Measurements from ENCODE around the gene SYNE1.
"Not testable (repeated sequence)": the region's sequence is repeated elsewhere in the genome, so short reads cannot be mapped to it uniquely, and the experiment has no call there.

SYNE1 gene

GRCh38 chr6:152558798-152559197 lies 78.4 kb downstream of the SYNE1 start:
- not testable (repeated sequence) for DNase-seq

GRCh38 chr6:152557502-152557901 lies 79.7 kb downstream of the SYNE1 start:
- no peak for DNase-seq

- DNase-seq, result no peak
Observed at GRCh38 chr6:152554851-152555250, 82.3 kb downstream of the SYNE1 start.

- peak; percentile 56 for DNase-seq
Observed at GRCh38 chr6:152552616-152553209, 84.4 kb downstream of the SYNE1 start.

GRCh38 chr6:152543519-152543918 lies 93.6 kb downstream of the SYNE1 start:
- no peak for DNase-seq

- DNase-seq, result no peak
Observed at GRCh38 chr6:152540381-152540780, 96.8 kb downstream of the SYNE1 start.

GRCh38 chr6:152534541-152534940 lies 102.6 kb downstream of the SYNE1 start:
- DNase-seq, result no peak

GRCh38 chr6:152532556-152533422 lies 104.4 kb downstream of the SYNE1 start:
- no peak for DNase-seq

- DNase-seq, result no peak
Observed at GRCh38 chr6:152531659-152532058, 105.5 kb downstream of the SYNE1 start.

- no peak for DNase-seq
Observed at GRCh38 chr6:152529369-152529768, 107.8 kb downstream of the SYNE1 start.

- DNase-seq, result not testable (repeated sequence)
Observed at GRCh38 chr6:152514120-152514519, 123.0 kb downstream of the SYNE1 start.

GRCh38 chr6:152509916-152510315 lies 127.2 kb downstream of the SYNE1 start:
- no peak for DNase-seq

GRCh38 chr6:152508477-152508876 lies 128.7 kb downstream of the SYNE1 start:
- no peak for DNase-seq

- no peak for DNase-seq
Observed at GRCh38 chr6:152503546-152503945, 133.6 kb downstream of the SYNE1 start.

- DNase-seq, result no peak
Observed at GRCh38 chr6:152502421-152503188, 134.6 kb downstream of the SYNE1 start.

GRCh38 chr6:152499931-152500330 lies 137.2 kb downstream of the SYNE1 start:
- no peak for DNase-seq

GRCh38 chr6:152496731-152497130 lies 140.4 kb downstream of the SYNE1 start:
- no peak for DNase-seq

- not testable (repeated sequence) for DNase-seq
Observed at GRCh38 chr6:152495456-152495855, 141.7 kb downstream of the SYNE1 start.

GRCh38 chr6:152492281-152492680 lies 144.9 kb downstream of the SYNE1 start:
- not testable (repeated sequence) for DNase-seq

GRCh38 chr6:152491501-152491900 lies 145.7 kb downstream of the SYNE1 start:
- not testable (repeated sequence) for DNase-seq

- not testable (repeated sequence) for DNase-seq
Observed at GRCh38 chr6:152490971-152491378, 146.2 kb downstream of the SYNE1 start.

- DNase-seq, result no peak
Observed at GRCh38 chr6:152484806-152485205, 152.4 kb downstream of the SYNE1 start.

GRCh38 chr6:152482289-152482688 lies 154.9 kb downstream of the SYNE1 start:
- no peak for DNase-seq

All from RPMI8226 (cell line).